H1 (cell line): ENCODE results near the gene OTUD1. TPM values are rescaled to one million over a fixed set of nuclear protein-coding genes. Genes with fewer than 3 reads are reported as not detected.

Experiments
- CTCF ChIA-PET: fragments of 300-600 bp; sonication (Branson Sonifier 250); formaldehyde crosslinking; loops from one replicate; lab custom pipeline; 2021; ENCODE audit not compliant: partially characterized antibody; lab: Charles Lee
- POLR2A ChIA-PET: fragments of 300-600 bp; sonication (Branson Sonifier 250); formaldehyde crosslinking; loops from one replicate; lab custom pipeline; 2021; ENCODE audit warnings: inconsistent platforms; ENCODE audit not compliant: partially characterized antibody; lab: Charles Lee
- DNase-seq, 2 experiments: peaks; one replicate each; pipeline versions ENCODE4 v3.0.0 to v3.0.0-alpha.2; 2010 to 2022; ENCODE audit warnings: low spot score in 2 of 2, low read depth in 1 of 2, mixed read lengths in 1 of 2
- FAIRE-seq: peaks from 2 replicates; lab custom pipeline; 2011; peaks lifted over from hg19 to GRCh38; lab: Jason Lieb, UNC
- H2AFZ ChIP-seq: 2 replicates; pipeline ENCODE4 v1.8.1; 2012; ENCODE audit warnings: low read length, inconsistent platforms
- H2AK5ac ChIP-seq: 2 replicates; pipeline ENCODE4 v1.6.1; 2013; ENCODE audit warnings: low read depth, low read length
- H2BK120ac ChIP-seq: replicated peaks from 2 replicates; pipeline ENCODE3; 2013; ENCODE audit warnings: low read depth, low read length, inconsistent platforms
- H2BK12ac ChIP-seq: 2 replicates; pipeline ENCODE4 v1.6.1; 2013; ENCODE audit warnings: low read depth, low read length
- H2BK15ac ChIP-seq: 2 replicates; pipeline ENCODE4 v1.6.1; 2013; ENCODE audit warnings: low read length
- H2BK20ac ChIP-seq: 2 replicates; pipeline ENCODE4 v1.6.1; 2013; ENCODE audit warnings: low read length
- H2BK5ac ChIP-seq: 2 replicates; pipeline ENCODE4 v1.6.1; 2013; ENCODE audit warnings: low read depth, low read length
- H3K14ac ChIP-seq: 2 replicates; pipeline ENCODE4 v1.6.1; 2013; ENCODE audit warnings: inconsistent platforms; ENCODE audit not compliant: insufficient read length
- H3K18ac ChIP-seq: 2 replicates; pipeline ENCODE4 v1.6.1; 2013; ENCODE audit warnings: low read length; ENCODE audit errors: extremely low read depth
- H3K23ac ChIP-seq: 2 replicates; pipeline ENCODE4 v1.6.1; 2013; ENCODE audit warnings: inconsistent platforms; ENCODE audit not compliant: insufficient read length
- H3K23me2 ChIP-seq: 2 replicates; pipeline ENCODE4 v1.6.1; 2013; ENCODE audit warnings: low read depth, low read length
- H3K27ac ChIP-seq: 2 replicates; pipeline ENCODE4 v1.6.1; 2011; ENCODE audit warnings: low read depth, low read length, inconsistent platforms
- H3K27me3 ChIP-seq, 4 experiments: replicated peaks in 1 of 4; 1 replicate in 1 of 4; 2 replicates in 3 of 4; pipeline versions ENCODE4 v1.6.1 to v1.8.1; 2011 to 2013; ENCODE audit warnings: low read length in 3 of 4, mild to moderate bottlenecking in 3 of 4, inconsistent platforms in 2 of 4, mixed read lengths in 2 of 4, moderate library complexity in 1 of 4; ENCODE audit not compliant: control insufficient read depth in 3 of 4, insufficient read depth in 3 of 4; ENCODE audit errors: extremely low read depth in 1 of 4
- H3K36me3 ChIP-seq, 4 experiments: 2 replicates each; pipeline versions ENCODE4 v1.6.1 to v1.8.1; 2011 to 2013; ENCODE audit warnings: mild to moderate bottlenecking in 4 of 4, low read length in 3 of 4, moderate library complexity in 2 of 4, control low read depth in 1 of 4, inconsistent platforms in 1 of 4; ENCODE audit not compliant: insufficient read depth in 4 of 4, control insufficient read depth in 2 of 4
- H3K4ac ChIP-seq: replicated peaks from 2 replicates; pipeline ENCODE3; 2013; ENCODE audit warnings: low read length, low read depth, mixed read lengths, inconsistent platforms; ENCODE audit not compliant: insufficient read length
- H3K4me1 ChIP-seq, 4 experiments: replicated peaks in 1 of 4; 1 replicate in 1 of 4; 2 replicates in 3 of 4; pipeline versions ENCODE4 v1.6.1 to v1.8.1; 2011 to 2013; ENCODE audit warnings: low read length in 3 of 4, inconsistent platforms in 2 of 4, mixed read lengths in 1 of 4; ENCODE audit not compliant: insufficient read depth in 4 of 4, control insufficient read depth in 3 of 4
- H3K4me2 ChIP-seq, 2 experiments: 2 replicates each; pipeline versions ENCODE4 v1.6.1 to v1.8.1; 2011 to 2013; ENCODE audit warnings: low read depth in 2 of 2, low read length in 2 of 2, control low read depth in 1 of 2, inconsistent platforms in 1 of 2, mild to moderate bottlenecking in 1 of 2; ENCODE audit not compliant: insufficient read depth in 1 of 2
- H3K4me3 ChIP-seq, 4 experiments: fragments of 200-600, 300-600 bp in 1 of 4; sonication (generic), shearing (Covaris generic), sonication (Bioruptor Twin) in 1 of 4; 2 replicates each; pipeline versions ENCODE4 v1.5.1 to v1.8.1; 2011 to 2016; ENCODE audit warnings: low read length in 4 of 4, low read depth in 3 of 4, control low read depth in 2 of 4, inconsistent platforms in 2 of 4, mild to moderate bottlenecking in 2 of 4, mixed read lengths in 1 of 4, moderate library complexity in 1 of 4; ENCODE audit not compliant: insufficient read depth in 2 of 4; ENCODE audit errors: extremely low read depth in 1 of 4
- H3K56ac ChIP-seq: replicated peaks from 2 replicates; pipeline ENCODE3; 2013; ENCODE audit warnings: low read depth, mild to moderate bottlenecking, mixed read lengths, low read length, inconsistent platforms; ENCODE audit not compliant: insufficient read length
- H3K79me1 ChIP-seq: 2 replicates; pipeline ENCODE4 v1.6.1; 2013; ENCODE audit warnings: low read depth, low read length, control low read depth
- H3K79me2 ChIP-seq, 2 experiments: 2 replicates each; pipeline versions ENCODE4 v1.6.1 to v1.8.1; 2012 to 2013; ENCODE audit warnings: low read length in 2 of 2, mild to moderate bottlenecking in 2 of 2, inconsistent platforms in 1 of 2; ENCODE audit not compliant: insufficient read depth in 2 of 2, control insufficient read depth in 1 of 2
- H3K9ac ChIP-seq, 4 experiments: replicated peaks in 1 of 4; 1 replicate in 1 of 4; 2 replicates in 3 of 4; pipeline versions ENCODE4 v1.6.1 to v1.8.1; 2011 to 2013; ENCODE audit warnings: low read depth in 3 of 4, low read length in 3 of 4, control low read depth in 2 of 4, mild to moderate bottlenecking in 2 of 4, moderate library complexity in 2 of 4, inconsistent platforms in 1 of 4; ENCODE audit errors: extremely low read depth in 1 of 4
- H3K9me3 ChIP-seq, 2 experiments: 2 replicates each; pipeline versions ENCODE4 v1.6.1 to v1.8.1; 2012 to 2013; ENCODE audit warnings: mild to moderate bottlenecking in 2 of 2, moderate library complexity in 2 of 2, control low read depth in 1 of 2, inconsistent platforms in 1 of 2, low read depth in 1 of 2, low read length in 1 of 2, mixed read lengths in 1 of 2; ENCODE audit not compliant: insufficient read depth in 2 of 2
- H4K20me1 ChIP-seq, 2 experiments: replicated peaks in 1 of 2; 2 replicates each; pipeline versions ENCODE3 to v1.8.1; 2011 to 2013; ENCODE audit warnings: inconsistent platforms in 2 of 2, low read length in 2 of 2, mild to moderate bottlenecking in 1 of 2; ENCODE audit not compliant: insufficient read depth in 2 of 2, control insufficient read depth in 1 of 2
- H4K5ac ChIP-seq: 2 replicates; pipeline ENCODE4 v1.6.1; 2013; ENCODE audit warnings: low read length, low read depth, mixed read lengths, inconsistent platforms; ENCODE audit not compliant: insufficient read length
- H4K8ac ChIP-seq: 2 replicates; pipeline ENCODE4 v1.8.0; 2013; ENCODE audit warnings: mild to moderate bottlenecking, moderate library complexity, low read length, inconsistent platforms; ENCODE audit not compliant: insufficient read depth; ENCODE audit errors: extremely low read depth
- H4K91ac ChIP-seq: replicated peaks from 2 replicates; pipeline ENCODE3; 2013; ENCODE audit warnings: low read length, mixed read lengths, inconsistent platforms; ENCODE audit not compliant: insufficient read length
- ASH2L ChIP-seq: fragments of 200-600, 300-600 bp; sonication (generic); IDR thresholded peaks from one replicate; pipeline ENCODE4 v1.7.1; 2017; ENCODE audit warnings: low read length
- WGBS, 2 experiments: shearing (Covaris generic) in 1 of 2; methylation state at CpG; one replicate each; pipeline versions ENCODE4 v1.1.6 to v1.1.7; 2013 to 2015; ENCODE audit warnings: low lambda C conversion rate in 2 of 2, mixed read lengths in 2 of 2, inconsistent platforms in 1 of 2, low coverage in 1 of 2, missing lambda C conversion rate in 1 of 2; ENCODE audit not compliant: insufficient replicate concordance in 2 of 2, insufficient coverage in 1 of 2, insufficient read length in 1 of 2; ENCODE audit errors: extremely low coverage in 1 of 2, missing lambda C conversion rate in 1 of 2; 5-methylcytosine and 5-hydroxymethylcytosine counted together
- polyA plus RNA-seq, 7 experiments: library from polyadenylated mRNA; depleted of rRNA in 3 of 7; stranded (reverse) in 5 of 7; unstranded in 2 of 7; fragments of >200 nt in 5 of 7; fragments of 200-250 nt in 2 of 7; gene quantifications; 1 replicate in 5 of 7; 2 replicates in 1 of 7; 4 replicates in 1 of 7; pipeline versions ENCODE4 v1.2.1 to v1.2.3, GENCODE V29; 2011 to 2013; ENCODE audit warnings: missing spikeins in 2 of 7, mixed read lengths in 2 of 7
- total RNA-seq: library from RNA; stranded (reverse); fragmentation: NEBNext Ultra II Directional; extraction: Animal tissue kit (Norgen Biotek cat#: 25700); gene quantifications from 2 replicates; pipeline ENCODE4 v1.2.1, GENCODE V29; 2021

OTUD1 gene
- total and polyA plus RNA-seq, 2 of the 8 experiments (the other 6 are each of a cell fraction or from before 2014, with no cell fraction given), result 1.3 to 7.1 TPM

- Histone ChIP-seq H3K56ac (no peak overlapping the region), H3K9me3 (no peaks in the 10 kb centered on the region), H3K23me2 (no peaks in the 10 kb centered on the region), H3K4ac (no peak overlapping the region), H3K14ac (no peak overlapping the region), H4K91ac (no peak overlapping the region), H3K79me1 (no peaks in the 10 kb centered on the region), H3K79me2 (no peaks in the 10 kb centered on the region), H3K23ac (no peak overlapping the region), H2BK15ac (no peak overlapping the region), H4K20me1 (no peaks in the 10 kb centered on the region), H2AFZ (no peak overlapping the region), H3K4me1 (no peaks in the 10 kb centered on the region), H2BK20ac (no peak overlapping the region), H4K5ac (no peak overlapping the region), H3K18ac (no peak overlapping the region), H2BK12ac (no peak overlapping the region), H3K4me2 (no peak overlapping the region), H3K4me3 (no peak overlapping the region), H2BK5ac (no peak overlapping the region), H4K8ac (no peak overlapping the region), H3K27me3 (no peaks in the 10 kb centered on the region), H2AK5ac (no peak overlapping the region), H3K9ac (no peak overlapping the region), H3K27ac (no peak overlapping the region), H2BK120ac (no peak overlapping the region), H3K36me3 (no peaks in the 10 kb centered on the region)
- DNase-seq, result no peak
- ChIA-PET POLR2A (no interaction called here), CTCF (interaction anchor here (0.8 to 1.0 kb wide), 2 partner anchors 126 to 137 kb away, joined by 3 read pairs; no protein-coding TSS in a partner anchor)
- WGBS, 2 experiments, result 87% methylated on average over 3 of the region's 3 CpGs; no CpG with 5 or more reads in 1 of the 2 experiments
- FAIRE-seq, result no peak
- no peak for TF ChIP-seq ASH2L
Measured at GRCh38 chr10:23432639-23433038, 6.2 kb upstream of the OTUD1 start.
